IgD-negative memory B cell (primary cell): ENCODE results near the gene CCDC9. TPM values are rescaled to one million over a fixed set of nuclear protein-coding genes. Genes with fewer than 3 reads are reported as not detected.
"Not testable (repeated sequence)": the region's sequence is repeated elsewhere in the genome, so short reads cannot be mapped to it uniquely, and the experiment has no call there.

Experiments used
- H3K27ac Mint-ChIP-seq, 3 donors: one replicate each; pipeline ENCODE4 v1.8.0; 2020 to 2022; ENCODE audit warnings: mild to moderate bottlenecking in 3 of 3, mixed read lengths in 3 of 3, moderate library complexity in 1 of 3
- H3K27me3 Mint-ChIP-seq: one replicate; pipeline ENCODE4 v1.8.0; 2021; ENCODE audit warnings: mixed read lengths
- H3K36me3 Mint-ChIP-seq: one replicate; pipeline ENCODE4 v1.8.0; 2020; ENCODE audit warnings: mild to moderate bottlenecking, mixed read lengths
- H3K4me1 Mint-ChIP-seq, 3 donors: one replicate each; pipeline ENCODE4 v1.8.0; 2020 to 2022; ENCODE audit warnings: mixed read lengths in 3 of 3, mild to moderate bottlenecking in 1 of 3
- H3K4me3 Mint-ChIP-seq, 4 donors: one replicate each; pipeline ENCODE4 v1.8.0; 2020 to 2022; ENCODE audit warnings: mild to moderate bottlenecking in 4 of 4, mixed read lengths in 4 of 4, moderate library complexity in 3 of 4
- H3K9me3 Mint-ChIP-seq, 3 donors: one replicate each; pipeline ENCODE4 v1.8.0; 2020 to 2021; ENCODE audit warnings: mixed read lengths in 3 of 3, mild to moderate bottlenecking in 1 of 3
- polyA plus RNA-seq: library from polyadenylated mRNA; unstranded; fragments of 300-500 nt; fragmentation: Illumina TruSeq; gene quantifications from one replicate; pipeline ENCODE4 v1.2.3, GENCODE V29; 2021

Gene CCDC9
- polyA plus RNA-seq, 1 donor from 2014 or later, result 16.0 TPM

DNA sequence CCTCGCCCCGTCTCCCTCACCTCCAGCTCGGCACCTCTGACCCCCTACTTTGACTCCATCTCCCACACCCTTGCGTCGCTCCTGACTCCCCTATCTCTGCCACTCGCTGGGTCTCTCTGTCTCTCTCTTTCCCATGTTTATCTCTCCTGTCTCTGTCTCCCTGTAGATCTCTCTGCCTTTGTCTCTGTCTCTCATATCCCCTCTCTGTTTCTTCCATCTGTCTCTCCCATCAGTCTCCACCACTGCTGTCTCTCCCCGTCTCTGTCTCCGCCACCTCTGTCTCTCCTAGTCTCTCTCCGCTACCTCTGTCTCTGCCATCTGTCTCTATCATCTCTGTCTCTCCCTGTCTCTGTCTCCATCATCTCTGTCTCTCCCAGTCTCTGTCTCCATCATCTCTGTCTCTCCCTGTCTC is 13.0 kb upstream of the CCDC9 start:
- Mint-ChIP-seq H3K4me1 (peaks cover 17 to 23% (median 19%) of the 10 kb centered on the region in 3 donors), H3K27me3 (peaks cover 22% of the 10 kb centered on the region), H3K27ac (peak overlapping the region in 1 of 3 donors; percentile 63), H3K36me3 (no peaks in the 10 kb centered on the region), H3K4me3 (peak overlapping the region in 2 of 4 donors; percentile 57 to 86), H3K9me3 (no peaks in the 10 kb centered on the region)

GRCh38 chr19:47243776-47244547 is 12.4 kb upstream of the CCDC9 start:
- Mint-ChIP-seq H3K4me3 (peak overlapping the region; percentile 14 to 86 (median 74)), H3K27me3 (peaks cover 21% of the 10 kb centered on the region), H3K9me3 (no peaks in the 10 kb centered on the region), H3K27ac (no peak overlapping the region), H3K36me3 (no peaks in the 10 kb centered on the region), H3K4me1 (peaks cover 15 to 22% (median 19%) of the 10 kb centered on the region in 3 donors)

- peak overlapping the region in 1 of 4 donors; percentile 14 for H3K4me3 Mint-ChIP-seq
- peaks cover 9% of the 10 kb centered on the region for H3K27me3 Mint-ChIP-seq
- no peaks in the 10 kb centered on the region for H3K36me3 Mint-ChIP-seq
- no peaks in the 10 kb centered on the region for H3K9me3 Mint-ChIP-seq
- peaks cover 11 to 18% (median 18%) of the 10 kb centered on the region in 3 donors for H3K4me1 Mint-ChIP-seq
- peak overlapping the region in 2 of 3 donors; percentile 33 to 59 for H3K27ac Mint-ChIP-seq
Observed at GRCh38 chr19:47247308-47247990, 8.9 kb upstream of the CCDC9 start.

GRCh38 chr19:47253016-47253415 is 3.3 kb upstream of the CCDC9 start:
- H3K36me3 Mint-ChIP-seq, H3K27me3 Mint-ChIP-seq, H3K9me3 Mint-ChIP-seq: not testable (repeated sequence)
- peak overlapping the region in 2 of 4 donors; percentile 56 to 60 for H3K4me3 Mint-ChIP-seq
- peaks cover 14 to 17% (median 14%) of the 10 kb centered on the region in 3 donors for H3K4me1 Mint-ChIP-seq
- H3K27ac Mint-ChIP-seq, result peak overlapping the region in 2 of 3 donors; percentile 10 to 63

- Mint-ChIP-seq H3K27ac (peak overlapping the region in 2 of 3 donors; percentile 10 to 63), H3K4me1 (peaks cover 14 to 19% (median 14%) of the 10 kb centered on the region in 3 donors), H3K9me3 (no peaks in the 10 kb centered on the region)
Observed at GRCh38 chr19:47253467-47253881, 2.9 kb upstream of the CCDC9 start.

GRCh38 chr19:47253970-47254369 is 2.4 kb upstream of the CCDC9 start:
- H3K27ac Mint-ChIP-seq, result peak overlapping the region in 1 of 3 donors; percentile 63
- H3K4me1 Mint-ChIP-seq, result peaks cover 18 to 19% (median 19%) of the 10 kb centered on the region in 3 donors
- H3K27me3 Mint-ChIP-seq, result no peaks in the 10 kb centered on the region
- H3K36me3 Mint-ChIP-seq, result peaks cover under 1% of the 10 kb centered on the region
- no peak overlapping the region for H3K4me3 Mint-ChIP-seq
- no peaks in the 10 kb centered on the region for H3K9me3 Mint-ChIP-seq

More at GRCh38 chr19:47253467-47253881, 2.9 kb upstream of the CCDC9 start:
- H3K4me3 Mint-ChIP-seq, result peak overlapping the region in 1 of 4 donors; percentile 56
- H3K27me3 Mint-ChIP-seq, result no peaks in the 10 kb centered on the region
- no peaks in the 10 kb centered on the region for H3K36me3 Mint-ChIP-seq

GRCh38 chr19:47256693-47257410 is 527 bp downstream of the CCDC9 start:
- peak overlapping the region; percentile 96 to 98 (median 97) for H3K27ac Mint-ChIP-seq
- H3K4me3 Mint-ChIP-seq, result peak overlapping the region; percentile 86 to 99 (median 90)
- no peaks in the 10 kb centered on the region for H3K27me3 Mint-ChIP-seq
- H3K4me1 Mint-ChIP-seq, result peaks cover 25 to 28% (median 26%) of the 10 kb centered on the region in 3 donors
- no peaks in the 10 kb centered on the region for H3K9me3 Mint-ChIP-seq
- H3K36me3 Mint-ChIP-seq, result peaks cover 12% of the 10 kb centered on the region

DNA sequence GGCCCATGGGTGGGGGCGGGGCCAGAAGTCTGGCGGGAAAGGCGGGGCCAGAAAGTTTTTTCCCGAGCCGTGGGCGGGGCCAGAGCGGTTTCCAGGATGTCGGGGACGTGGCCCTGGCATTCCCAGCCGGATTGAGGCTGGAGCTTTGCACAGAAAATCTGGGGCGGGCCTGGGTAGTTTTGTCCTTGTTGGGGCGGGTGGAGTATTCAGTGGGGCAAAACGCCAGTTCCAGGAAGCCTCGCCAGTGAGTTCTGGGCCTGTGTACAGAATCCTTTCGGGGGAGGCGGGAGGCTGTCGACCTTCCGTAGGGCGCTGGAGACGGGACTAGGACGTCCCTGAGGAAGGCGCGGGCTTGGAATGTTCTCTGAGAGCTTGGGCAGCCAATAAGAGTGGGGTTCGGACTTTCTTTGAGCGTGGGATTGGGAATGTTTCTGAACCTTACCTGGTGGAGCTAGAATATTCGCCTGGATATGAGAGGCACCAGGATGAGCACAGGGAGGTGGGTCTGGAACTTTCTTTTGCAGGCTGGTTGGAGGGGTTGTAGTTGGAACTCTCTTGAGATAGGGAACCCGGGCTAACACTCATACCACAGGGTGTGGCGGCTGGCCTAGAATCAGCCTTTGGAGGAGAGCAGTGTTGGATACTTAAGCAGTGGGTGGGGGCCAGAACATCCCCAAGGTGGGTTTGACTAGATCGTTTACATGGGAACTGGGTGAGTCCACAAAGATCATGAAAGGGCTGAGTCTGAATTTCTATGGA is 1.3 kb downstream of the CCDC9 start:
- Mint-ChIP-seq H3K27ac (peak overlapping the region; percentile 96 to 98 (median 97)), H3K9me3 (no peaks in the 10 kb centered on the region), H3K4me1 (peaks cover 28 to 33% (median 31%) of the 10 kb centered on the region in 3 donors)

GRCh38 chr19:47258434-47258833 is 2.1 kb downstream of the CCDC9 start:
- Mint-ChIP-seq H3K4me3 (peak overlapping the region in 2 of 4 donors; percentile 71 to 88), H3K27ac (peak overlapping the region in 2 of 3 donors; percentile 67 to 96), H3K27me3 (no peaks in the 10 kb centered on the region), H3K36me3 (peaks cover 16% of the 10 kb centered on the region), H3K4me1 (peaks cover 29 to 39% (median 31%) of the 10 kb centered on the region in 3 donors), H3K9me3 (no peaks in the 10 kb centered on the region)

More for the DNA sequence above, 1.3 kb downstream of the CCDC9 start:
- Mint-ChIP-seq H3K36me3 (peaks cover 16% of the 10 kb centered on the region), H3K27me3 (no peaks in the 10 kb centered on the region), H3K4me3 (peak overlapping the region; percentile 86 to 99 (median 90))

- H3K27me3 Mint-ChIP-seq, result no peaks in the 10 kb centered on the region
- no peaks in the 10 kb centered on the region for H3K9me3 Mint-ChIP-seq
- H3K27ac Mint-ChIP-seq, result peak overlapping the region; percentile 59 to 92 (median 79)
- peak overlapping the region in 3 of 4 donors; percentile 17 to 76 (median 71) for H3K4me3 Mint-ChIP-seq
- peaks cover 16% of the 10 kb centered on the region for H3K36me3 Mint-ChIP-seq
- H3K4me1 Mint-ChIP-seq, result peaks cover 29 to 39% (median 31%) of the 10 kb centered on the region in 3 donors
Observed at GRCh38 chr19:47258895-47259555, 2.7 kb downstream of the CCDC9 start.

- H3K4me3 Mint-ChIP-seq, result peak overlapping the region in 1 of 4 donors; percentile 76
- H3K36me3 Mint-ChIP-seq, result peaks cover 16% of the 10 kb centered on the region
Observed at GRCh38 chr19:47260476-47260875, 4.2 kb downstream of the CCDC9 start.

DNA sequence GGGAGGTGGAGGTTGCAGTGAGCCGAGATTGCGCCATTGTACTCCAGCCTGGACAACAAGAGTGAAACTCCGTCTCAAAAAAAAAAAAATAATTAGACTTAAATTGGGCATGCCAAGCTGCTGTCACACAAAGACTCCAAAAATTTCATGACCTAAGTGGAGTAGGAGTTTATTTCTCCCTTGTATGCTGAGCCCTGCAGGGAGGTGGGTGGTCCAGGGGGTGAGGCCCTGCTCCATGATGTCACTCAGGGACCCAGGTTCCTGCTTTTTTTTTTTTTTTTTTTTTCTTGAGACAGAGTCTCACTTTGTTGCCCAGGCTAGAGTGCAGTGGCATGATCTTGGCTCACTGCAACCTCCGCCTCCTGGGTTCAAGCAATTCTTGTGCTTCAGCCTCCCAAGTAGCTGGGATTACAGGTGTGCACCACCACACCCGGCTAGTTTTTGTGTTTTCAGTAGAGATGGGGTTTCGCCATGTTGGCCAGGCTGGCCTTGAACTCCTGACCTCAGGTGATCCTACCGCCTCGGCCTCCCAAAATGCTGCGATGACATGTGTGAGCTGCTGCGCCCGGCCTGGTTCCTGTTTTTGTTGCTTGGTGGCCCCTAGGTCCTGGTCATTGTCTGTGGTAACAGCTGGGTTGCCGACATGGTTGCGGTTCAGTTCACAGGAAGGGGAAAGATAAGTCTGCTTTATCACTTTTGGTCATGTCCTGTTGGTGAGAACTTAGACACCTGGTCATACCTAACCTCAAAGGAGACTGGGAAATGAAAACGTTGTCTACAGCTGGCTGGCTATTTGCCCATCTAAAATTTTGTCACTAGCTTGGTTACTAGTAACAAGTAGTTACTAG is 5.8 kb downstream of the CCDC9 start:
- Mint-ChIP-seq H3K4me1 (peaks cover 23 to 30% (median 27%) of the 10 kb centered on the region in 3 donors), H3K36me3 (peaks cover 19% of the 10 kb centered on the region), H3K27ac (peak overlapping the region; percentile 78 to 93 (median 88)), H3K4me3 (peak overlapping the region in 2 of 4 donors; percentile 54 to 77)
- H3K27me3 Mint-ChIP-seq, H3K9me3 Mint-ChIP-seq: not testable (repeated sequence)

More at GRCh38 chr19:47260476-47260875, 4.2 kb downstream of the CCDC9 start:
- H3K27me3 Mint-ChIP-seq, result no peaks in the 10 kb centered on the region
- peak overlapping the region in 1 of 3 donors; percentile 79 for H3K27ac Mint-ChIP-seq
- peaks cover 29 to 39% (median 31%) of the 10 kb centered on the region in 3 donors for H3K4me1 Mint-ChIP-seq
- H3K9me3 Mint-ChIP-seq, result no peaks in the 10 kb centered on the region

DNA sequence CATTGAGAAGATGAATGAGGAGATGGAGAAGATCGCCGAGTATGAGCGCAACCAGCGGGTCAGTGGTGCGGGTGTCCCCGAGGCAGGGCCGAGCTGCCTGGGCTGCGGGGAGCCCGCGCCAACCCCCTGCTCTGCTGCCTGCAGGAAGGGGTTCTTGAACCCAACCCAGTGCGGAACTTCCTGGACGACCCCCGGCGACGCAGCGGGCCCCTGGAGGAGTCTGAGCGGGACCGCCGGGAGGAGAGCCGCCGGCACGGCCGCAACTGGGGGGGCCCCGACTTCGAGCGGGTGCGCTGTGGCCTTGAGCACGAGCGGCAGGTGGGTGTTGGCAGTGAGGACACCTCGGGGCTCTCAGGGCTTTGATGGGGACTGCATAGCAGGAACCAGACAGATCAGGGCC is 8.3 kb downstream of the CCDC9 start:
- H3K36me3 Mint-ChIP-seq, result peaks cover 11% of the 10 kb centered on the region
- no peaks in the 10 kb centered on the region for H3K27me3 Mint-ChIP-seq
- peak overlapping the region in 1 of 3 donors; percentile 85 for H3K27ac Mint-ChIP-seq
- no peak overlapping the region for H3K4me3 Mint-ChIP-seq
- peaks cover 9 to 17% (median 10%) of the 10 kb centered on the region in 3 donors for H3K4me1 Mint-ChIP-seq
- no peaks in the 10 kb centered on the region for H3K9me3 Mint-ChIP-seq
